GM21825 (cell line): ENCODE measurements around the gene UNC119B.
"Not testable (repeated sequence)": the region's sequence is repeated elsewhere in the genome, so short reads cannot be mapped to it uniquely, and the experiment has no call there.

Source experiments
- ATAC-seq: cut with Tn5 transposase; IDR thresholded peaks from one replicate; pipeline ENCODE4 v1.9.1; 2021; ENCODE audit warnings: mild to moderate bottlenecking, moderate library complexity; ENCODE audit not compliant: unreplicated experiment

The UNC119B gene

DNA sequence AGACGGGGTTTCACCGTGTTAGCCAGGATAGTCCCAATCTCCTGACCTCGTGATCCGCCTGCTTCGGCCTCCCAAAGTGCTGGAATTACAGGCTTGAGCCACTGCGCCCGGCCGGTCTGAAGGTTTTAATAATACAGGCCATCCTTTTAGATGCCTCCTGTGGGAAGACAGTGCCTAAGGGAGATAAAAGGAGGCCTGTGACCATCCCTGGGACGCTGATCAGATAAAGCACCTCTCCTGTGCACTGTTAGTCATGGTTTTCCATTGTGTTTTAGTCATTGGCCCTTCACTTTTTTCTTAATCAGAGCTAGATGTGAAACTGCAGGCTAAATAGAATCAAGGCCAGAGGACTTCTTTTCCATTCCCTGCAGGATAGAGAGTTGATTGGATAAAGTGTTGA, 7.8 kb downstream of the UNC119B start:
- no peak for ATAC-seq

GRCh38 chr12:120719072-120719471, 8.8 kb downstream of the UNC119B start:
- no peak for ATAC-seq

DNA sequence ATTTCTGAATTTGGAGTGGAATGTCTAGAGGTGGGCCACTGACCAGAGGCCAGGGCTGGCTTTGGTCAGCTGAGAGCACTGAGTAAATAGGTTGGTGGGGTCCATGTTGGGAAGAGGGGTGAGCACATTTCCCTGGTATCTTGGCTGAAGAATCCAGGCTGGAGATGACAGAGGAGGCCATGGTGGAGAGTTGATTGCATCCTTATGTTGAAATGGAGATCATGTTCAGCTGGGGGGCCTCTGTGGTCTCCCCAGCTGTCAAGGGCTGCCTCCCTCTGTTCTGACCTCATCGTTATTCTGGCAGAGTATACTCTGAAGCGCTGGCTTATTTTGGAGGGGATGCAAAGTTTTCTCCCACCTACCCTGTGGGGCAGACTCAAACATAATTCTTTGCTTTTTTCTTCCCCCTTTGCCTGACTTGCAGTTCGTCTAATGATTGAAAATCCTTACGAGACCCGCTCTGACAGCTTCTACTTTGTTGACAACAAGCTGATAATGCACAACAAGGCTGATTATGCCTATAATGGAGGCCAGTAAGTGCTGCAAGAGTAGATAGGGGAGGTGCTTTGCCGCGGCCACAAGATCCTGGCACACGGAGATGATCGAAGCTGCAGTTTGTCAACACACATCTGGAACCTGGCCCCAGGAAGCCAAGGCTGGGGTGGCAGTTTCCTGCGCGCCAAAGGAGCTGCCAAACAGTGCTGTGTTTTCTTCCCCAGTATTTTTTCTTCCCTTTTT, 9.4 kb downstream of the UNC119B start:
- no peak for ATAC-seq

- no peak for ATAC-seq
Measured at GRCh38 chr12:120720234-120720986, 10.2 kb downstream of the UNC119B start.

DNA sequence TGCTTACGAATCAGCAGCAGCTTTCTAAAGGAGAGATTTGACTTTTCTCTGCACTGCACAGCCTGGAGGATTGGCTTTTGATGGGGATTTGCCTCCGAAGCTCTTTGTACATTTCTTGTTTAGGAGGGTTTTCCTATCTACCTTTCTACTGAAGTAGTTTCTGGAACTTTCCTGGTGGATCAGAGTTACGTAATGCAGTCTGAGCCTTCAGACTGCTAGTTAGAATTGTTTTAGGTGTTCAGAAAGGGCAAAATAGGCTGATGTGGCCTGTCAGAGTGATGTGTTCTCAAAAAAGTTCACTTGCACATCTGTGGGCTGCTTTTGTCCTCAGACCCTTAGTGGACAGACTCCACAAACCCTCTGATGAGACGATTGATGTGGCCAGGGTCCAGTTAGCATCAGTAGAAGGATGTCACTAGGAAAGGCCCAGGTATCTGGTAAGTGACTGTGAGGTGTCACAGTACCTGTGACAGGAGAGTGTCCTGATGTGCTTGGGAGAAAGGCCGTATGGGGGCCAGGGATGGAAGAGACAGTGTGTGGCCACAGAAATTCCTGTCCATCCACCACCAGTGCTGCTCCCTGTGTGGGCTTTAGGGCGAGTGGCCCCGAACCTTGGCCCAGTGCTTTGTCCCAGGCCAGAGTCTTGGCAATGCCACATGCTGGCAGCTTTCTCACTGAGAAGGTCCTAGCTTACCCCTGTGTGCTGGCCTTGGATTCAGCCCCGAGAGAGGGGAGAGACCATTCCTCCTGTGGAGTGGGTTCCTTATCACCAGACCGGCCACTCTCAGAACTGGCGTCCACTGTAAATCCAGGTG, 10.9 kb downstream of the UNC119B start:
- no peak for ATAC-seq

- ATAC-seq: no peak
Measured at GRCh38 chr12:120721866-120722265, 11.6 kb downstream of the UNC119B start.

GRCh38 chr12:120722784-120723183, 12.5 kb downstream of the UNC119B start:
- ATAC-seq: no peak

DNA sequence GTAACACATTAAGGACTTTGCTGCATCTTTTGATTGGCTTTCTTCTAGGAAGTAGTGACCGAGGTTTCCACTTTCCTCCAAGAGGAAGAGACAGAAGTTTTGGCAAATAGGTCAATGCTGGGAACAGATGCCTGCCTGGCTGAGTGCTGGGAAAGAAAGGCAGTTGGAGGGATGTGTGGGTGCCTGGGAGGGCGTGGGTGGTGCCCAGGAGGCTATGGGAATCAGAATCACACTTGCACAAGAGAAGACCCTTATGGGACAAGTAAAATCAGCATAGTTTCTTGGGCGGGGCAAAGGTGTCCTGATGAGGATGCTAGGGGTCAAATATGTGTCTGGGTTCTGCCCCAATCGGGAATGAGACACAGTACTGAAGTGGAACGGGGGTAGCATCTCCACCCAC, 14.5 kb downstream of the UNC119B start:
- no peak for ATAC-seq

DNA sequence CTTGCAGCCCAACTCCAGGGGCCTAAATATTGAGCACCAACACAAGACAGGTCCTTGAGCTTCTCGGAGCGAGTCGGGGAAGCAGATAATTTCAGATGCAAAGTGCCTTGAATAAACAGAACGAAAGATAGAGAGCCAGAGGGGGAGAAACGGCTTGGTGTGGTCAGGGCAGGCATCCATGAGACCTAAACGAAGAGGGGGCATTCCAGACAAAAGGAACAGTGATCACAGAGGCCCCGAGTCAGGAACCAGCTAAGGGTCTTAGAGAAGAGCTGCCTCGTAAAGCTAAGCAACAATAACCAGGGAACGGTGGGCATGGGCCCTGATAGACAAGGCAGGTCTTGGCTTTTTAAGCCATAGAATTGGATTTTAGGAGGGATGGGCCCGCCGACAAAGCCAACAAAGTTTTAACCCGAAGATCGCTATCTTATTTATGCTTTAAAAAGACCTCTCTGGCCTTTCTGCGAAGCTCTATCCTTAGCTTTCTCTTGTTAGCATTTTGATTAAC, 14.9 kb downstream of the UNC119B start:
- no peak for ATAC-seq

GRCh38 chr12:120725659-120726509, 15.6 kb downstream of the UNC119B start, which contains the start of gene ACADS:
Gene ACADS, plus strand, starts transcription at chr12:120725826. Its CDS starts 60 bp downstream, at chr12:120725886.
- ATAC-seq: peak; percentile 94

- no peak for ATAC-seq
Measured at GRCh38 chr12:120726510-120726793, 16.2 kb downstream of the UNC119B start.

- no peak for ATAC-seq
Measured at GRCh38 chr12:120726961-120727360, 16.7 kb downstream of the UNC119B start.

DNA sequence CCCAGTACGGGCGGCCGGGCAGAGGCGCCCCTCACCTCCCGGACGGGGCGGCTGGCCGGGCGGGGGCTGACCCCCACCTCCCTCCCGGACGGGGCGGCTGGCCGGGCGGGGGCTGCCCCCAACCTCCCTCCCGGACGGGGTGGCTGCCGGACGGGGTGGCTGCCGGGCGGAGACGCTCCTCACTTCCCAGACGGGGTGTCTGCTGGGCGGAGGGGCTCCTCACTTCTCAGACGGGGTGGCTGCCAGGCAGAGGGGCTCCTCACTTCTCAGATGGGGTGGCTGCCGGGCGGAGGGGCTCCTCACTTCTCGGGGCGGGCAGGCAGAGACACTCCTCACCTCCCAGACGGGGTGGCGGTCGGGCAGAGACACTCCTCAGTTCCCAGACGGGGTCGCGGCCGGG, 21.9 kb downstream of the UNC119B start:
- ATAC-seq: not testable (repeated sequence)

GRCh38 chr12:120733574-120733973, 23.3 kb downstream of the UNC119B start:
- ATAC-seq: no peak

GRCh38 chr12:120734210-120734609, 24.0 kb downstream of the UNC119B start:
- no peak for ATAC-seq

DNA sequence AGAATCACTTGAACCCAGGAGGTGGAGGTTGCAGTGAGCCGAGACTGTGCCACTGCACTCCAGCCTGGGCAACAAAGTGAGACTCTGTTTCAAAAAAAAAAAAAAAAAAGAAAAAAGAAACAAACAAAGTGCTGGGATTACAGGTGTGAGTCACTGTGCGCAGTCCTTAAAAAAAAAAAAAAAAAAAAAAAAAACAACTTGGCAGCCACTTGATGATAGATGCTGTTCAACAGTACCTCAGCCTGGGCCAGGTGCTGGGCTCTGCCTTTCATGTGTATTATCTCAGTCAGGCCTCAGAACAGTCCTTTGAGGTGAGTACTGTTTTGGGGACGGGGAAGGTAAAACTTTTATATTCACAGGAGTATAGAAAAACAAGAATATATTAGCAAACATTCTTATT, 24.9 kb downstream of the UNC119B start:
- no peak for ATAC-seq

- ATAC-seq: no peak
Measured at GRCh38 chr12:120736404-120737331, 26.4 kb downstream of the UNC119B start.

- no peak for ATAC-seq
Measured at GRCh38 chr12:120737557-120738251, 27.4 kb downstream of the UNC119B start.
